T follicular helper cell (primary cell): Measurements from ENCODE around the gene TSSC4.

Experiments
- DNase-seq: peaks from one replicate; pipeline ENCODE4 v3.0.0-alpha.2; 2020; ENCODE audit warnings: low read depth

Gene TSSC4

GRCh38 chr11:2386591-2386990, 14.0 kb upstream of the TSSC4 start:
- DNase-seq: no peak

- DNase-seq: no peak
Measured at GRCh38 chr11:2387266-2387987, 13.1 kb upstream of the TSSC4 start.

DNA sequence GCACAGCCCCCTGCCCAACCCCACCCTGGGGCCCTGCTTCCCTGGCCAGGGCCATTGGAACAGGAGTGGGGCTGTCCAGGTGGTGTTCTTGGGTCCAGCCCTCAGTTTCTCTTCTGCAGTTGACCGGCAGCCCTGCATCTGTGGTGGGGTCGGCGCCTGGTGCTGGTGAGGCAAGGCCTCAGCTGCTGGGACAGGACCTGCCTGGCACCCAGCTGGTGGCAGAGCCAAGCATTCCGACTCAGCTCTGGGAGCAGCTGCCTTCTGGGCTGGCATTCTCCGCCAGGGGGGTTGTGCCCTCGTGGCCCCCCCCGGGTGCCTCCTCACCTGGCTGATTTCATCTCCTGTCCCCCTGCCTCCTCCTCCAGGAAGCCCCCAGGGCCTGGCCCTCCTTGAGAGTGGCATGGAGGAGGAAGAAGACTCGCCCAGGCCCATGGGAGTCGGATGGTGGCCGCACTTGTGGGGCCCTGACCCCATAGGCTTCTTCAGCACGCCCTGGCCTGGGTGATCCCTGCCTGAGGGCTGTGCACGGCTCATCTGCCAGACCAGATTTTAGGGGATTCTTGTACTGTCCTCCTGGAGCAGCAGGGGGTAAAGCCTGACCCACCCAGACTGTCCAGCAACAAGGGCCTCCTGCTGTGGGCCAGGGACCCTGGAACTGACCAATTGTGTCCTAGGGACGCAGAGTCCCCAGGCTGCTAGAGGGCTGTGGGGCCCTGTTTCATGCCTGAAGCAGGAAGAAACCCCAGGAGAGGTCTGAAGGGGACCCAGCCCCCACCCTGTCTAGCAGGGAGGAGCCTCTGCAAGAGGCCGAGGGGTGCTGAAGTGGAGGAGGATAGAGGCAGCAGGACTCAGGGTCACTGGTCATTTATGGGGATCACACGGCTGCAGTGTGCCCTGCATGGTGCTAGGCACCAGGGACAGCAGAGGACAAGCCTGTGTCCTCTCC, 11.8 kb upstream of the TSSC4 start:
- DNase-seq: no peak

DNA sequence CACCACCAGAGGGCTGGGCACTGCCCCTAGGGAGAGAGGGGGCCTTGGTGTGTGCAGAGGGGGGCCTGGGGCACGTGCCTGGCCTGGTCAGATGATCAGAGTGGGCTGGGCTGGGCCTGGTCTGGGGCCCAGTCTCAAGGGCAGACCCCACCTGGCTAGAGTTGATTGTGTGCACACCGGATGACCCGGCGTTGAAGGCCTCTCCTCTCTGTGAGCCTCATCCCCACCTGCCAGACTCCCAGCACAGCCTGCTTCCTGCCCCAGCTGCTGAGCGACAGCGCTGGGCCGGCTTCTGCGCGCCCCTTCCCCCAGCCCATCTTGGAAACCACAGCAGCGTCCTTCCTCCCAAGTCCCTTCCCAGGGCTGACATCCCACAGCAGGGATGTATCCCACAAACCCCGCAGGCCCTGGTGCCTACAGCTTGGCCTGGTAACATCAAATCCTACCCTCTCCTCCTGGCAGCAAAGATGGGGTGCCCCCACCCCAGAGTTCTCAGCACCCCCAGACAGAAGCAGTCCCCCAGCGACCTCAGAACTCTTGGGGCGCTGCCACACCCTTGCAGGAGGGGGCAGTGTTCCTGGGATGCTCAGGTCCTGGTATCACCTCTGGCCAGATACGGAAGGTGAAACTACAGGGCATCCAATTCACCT, 11.0 kb upstream of the TSSC4 start:
- no peak for DNase-seq

DNA sequence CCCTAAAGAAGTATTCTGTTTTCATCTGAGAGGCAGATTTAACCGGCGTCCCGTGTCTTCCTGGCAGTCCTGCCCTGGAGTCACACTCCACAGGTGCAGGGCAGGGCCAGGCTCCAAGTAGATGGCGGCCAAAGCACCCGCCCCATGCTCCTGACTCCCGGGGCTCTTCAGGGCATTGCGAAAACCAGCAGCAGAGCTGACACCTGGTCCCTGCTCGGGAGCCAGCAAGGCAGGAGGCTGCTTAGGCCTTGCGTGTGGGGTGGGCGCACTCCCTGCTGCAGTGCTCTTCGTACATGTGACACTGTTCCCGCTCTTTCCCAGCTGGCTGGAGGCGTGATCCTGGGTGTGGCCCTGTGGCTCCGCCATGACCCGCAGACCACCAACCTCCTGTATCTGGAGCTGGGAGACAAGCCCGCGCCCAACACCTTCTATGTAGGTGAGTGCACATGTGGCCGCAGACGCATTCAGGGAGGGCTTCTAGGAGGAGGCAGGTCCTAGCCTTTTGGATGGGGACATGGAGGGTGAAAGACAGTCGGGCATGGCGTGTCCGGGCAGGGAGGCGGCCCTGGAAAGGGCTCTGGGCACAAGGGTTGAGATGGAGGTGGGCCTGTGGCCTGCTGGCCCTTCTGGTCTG, 10.3 kb upstream of the TSSC4 start:
- no peak for DNase-seq

DNA sequence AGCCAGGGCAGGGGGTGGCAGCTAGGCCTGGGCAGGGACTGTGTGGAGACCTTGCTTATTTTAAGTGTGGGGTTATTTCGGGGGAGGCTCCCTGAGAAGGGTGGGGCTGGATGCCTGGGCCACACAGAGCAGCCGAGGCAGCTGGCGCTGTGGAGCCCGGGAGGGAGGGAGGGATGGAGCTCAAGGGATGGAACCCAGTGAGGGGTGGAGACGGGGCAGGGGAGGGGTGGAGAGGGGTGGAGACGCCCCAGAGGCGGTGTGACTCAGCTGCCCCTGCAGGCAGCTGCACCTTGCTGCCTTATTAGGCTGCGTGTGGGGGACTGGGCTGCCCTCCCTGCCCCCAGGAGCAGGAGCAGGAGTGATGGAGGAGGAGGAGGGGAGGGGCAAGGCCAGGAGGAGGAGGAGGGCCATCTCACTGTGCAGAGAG, 9.8 kb upstream of the TSSC4 start:
- DNase-seq: no peak

GRCh38 chr11:2391181-2391975, 9.2 kb upstream of the TSSC4 start:
- DNase-seq: no peak

DNA sequence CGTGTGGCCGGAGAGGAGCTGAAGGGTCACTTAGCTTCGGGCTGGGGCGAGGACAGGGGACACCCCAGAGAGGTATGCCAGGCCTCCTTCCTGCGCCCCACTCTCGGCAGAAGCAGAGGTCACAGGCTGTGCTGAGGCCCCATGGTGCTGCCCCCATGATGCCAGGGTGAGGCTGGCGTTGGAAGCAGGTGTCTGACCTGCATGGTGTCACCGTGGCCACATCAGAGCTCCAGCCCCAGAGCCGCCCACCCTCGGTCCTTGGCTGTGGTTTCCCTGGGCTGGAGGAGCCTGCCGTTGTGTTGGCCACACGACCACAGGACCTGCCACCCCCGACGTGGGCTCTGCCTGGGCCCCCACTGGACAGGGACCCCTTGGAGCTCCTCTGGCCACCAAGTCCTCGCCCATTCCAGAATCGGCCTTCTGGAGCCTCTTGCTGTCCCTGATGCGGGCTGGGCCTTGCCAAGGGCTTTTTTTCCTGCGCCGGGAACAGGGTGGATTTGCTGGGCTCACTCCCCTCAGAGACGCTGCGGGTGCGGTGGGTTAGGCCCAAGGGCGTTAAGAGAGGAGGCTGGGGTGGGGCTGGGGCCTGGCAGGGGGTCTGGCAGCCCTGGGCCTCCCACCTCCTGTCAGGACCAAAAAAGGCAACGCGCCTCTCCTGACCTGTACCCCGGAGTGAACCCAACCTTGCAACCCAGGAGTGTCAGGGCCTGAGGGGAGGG, 8.2 kb upstream of the TSSC4 start:
- no peak for DNase-seq

DNA sequence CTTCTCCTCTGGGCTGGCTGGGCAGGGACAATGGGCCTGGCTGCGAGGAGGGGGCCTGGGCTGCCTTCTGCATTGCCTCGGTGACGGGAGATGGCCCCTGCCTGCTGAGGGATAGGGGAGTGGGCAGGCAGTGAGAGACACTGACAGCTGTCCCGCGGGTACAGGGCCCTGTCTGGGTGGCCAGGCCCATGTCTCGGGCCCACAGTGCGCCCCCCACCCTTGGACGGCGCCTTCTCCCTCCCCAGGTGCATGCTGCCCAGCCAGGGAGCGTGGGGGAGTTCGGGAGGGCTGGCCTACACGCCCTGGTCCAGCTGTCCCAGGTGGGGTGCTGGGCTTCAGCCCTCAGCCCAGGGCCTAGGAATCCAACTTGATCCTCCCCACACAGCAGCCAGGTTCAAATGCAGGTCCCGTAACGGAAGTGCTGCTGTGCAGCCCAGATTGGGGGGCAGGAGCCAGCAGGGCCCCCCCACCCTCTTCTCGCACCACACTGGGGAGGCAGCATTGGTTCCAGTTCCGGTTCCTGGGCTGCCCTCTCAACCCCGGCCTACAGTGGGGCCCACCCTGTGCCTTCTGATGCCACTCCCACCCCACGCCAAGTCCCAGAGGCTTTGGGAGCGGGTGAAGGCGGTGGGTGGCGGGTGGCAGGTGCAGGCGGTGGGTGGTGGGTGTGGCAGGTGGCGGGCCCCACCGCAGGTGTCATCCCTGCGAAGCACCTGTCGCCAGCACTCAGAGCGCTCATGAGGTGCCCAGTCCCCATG, 7.3 kb upstream of the TSSC4 start:
- DNase-seq: no peak

- DNase-seq: no peak
Measured at GRCh38 chr11:2393941-2394817, 6.4 kb upstream of the TSSC4 start.

- no peak for DNase-seq
Measured at GRCh38 chr11:2394818-2395105, 5.8 kb upstream of the TSSC4 start.

DNA sequence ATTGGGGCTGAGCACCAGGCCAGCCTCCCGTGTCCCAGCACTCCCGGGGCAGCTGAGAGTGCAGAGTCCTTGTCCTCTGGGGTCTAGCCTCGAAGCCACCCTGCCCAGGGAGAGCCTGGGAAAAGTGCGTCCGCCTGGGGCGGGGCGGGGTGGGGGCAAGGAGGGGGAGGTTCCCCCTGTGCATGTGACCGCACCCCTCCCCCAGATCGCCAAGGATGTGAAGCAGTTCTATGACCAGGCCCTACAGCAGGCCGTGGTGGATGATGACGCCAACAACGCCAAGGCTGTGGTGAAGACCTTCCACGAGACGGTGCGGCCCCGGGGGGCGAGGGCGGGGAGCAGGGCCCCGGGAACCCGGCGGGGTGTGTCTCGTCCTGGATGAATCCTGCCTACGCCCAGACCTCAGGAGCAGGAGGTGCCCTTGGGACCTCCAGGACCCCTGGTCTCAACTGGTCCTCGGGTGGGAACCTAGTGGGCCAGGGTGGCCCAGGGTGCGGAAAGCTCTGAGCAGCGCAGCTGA, 5.3 kb upstream of the TSSC4 start:
- DNase-seq: no peak

DNA sequence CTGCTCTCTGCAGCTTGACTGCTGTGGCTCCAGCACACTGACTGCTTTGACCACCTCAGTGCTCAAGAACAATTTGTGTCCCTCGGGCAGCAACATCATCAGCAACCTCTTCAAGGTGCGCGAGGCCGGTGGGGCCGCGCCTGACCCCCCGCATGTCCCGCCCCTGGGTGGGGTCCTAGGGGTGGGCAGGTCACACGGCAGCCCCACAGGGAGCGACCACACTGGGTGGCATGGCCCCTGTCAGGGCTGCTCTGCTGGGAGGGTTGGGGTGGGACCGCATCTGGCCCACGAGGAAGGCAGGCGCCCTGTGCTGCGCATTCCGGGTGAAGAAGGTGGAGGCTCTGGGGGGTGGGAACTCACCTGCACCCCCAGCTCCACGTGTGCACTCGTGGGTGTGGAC, 4.7 kb upstream of the TSSC4 start:
- DNase-seq: no peak

DNA sequence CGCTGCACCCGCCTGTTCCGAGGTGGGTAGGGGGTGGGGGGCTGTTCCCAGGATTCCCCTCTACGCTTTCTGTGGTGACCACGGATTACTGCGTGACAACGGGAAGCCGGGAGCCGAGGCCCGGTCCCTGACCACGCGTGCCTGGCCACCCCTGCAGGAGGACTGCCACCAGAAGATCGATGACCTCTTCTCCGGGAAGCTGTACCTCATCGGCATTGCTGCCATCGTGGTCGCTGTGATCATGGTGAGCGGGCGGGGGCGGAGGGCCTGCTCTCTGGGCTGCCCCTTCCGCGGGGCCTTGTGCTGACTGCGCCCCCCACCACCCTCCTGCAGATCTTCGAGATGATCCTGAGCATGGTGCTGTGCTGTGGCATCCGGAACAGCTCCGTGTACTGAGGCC, 4.1 kb upstream of the TSSC4 start:
- no peak for DNase-seq

- no peak for DNase-seq
Measured at GRCh38 chr11:2397005-2397404, 3.5 kb upstream of the TSSC4 start.

DNA sequence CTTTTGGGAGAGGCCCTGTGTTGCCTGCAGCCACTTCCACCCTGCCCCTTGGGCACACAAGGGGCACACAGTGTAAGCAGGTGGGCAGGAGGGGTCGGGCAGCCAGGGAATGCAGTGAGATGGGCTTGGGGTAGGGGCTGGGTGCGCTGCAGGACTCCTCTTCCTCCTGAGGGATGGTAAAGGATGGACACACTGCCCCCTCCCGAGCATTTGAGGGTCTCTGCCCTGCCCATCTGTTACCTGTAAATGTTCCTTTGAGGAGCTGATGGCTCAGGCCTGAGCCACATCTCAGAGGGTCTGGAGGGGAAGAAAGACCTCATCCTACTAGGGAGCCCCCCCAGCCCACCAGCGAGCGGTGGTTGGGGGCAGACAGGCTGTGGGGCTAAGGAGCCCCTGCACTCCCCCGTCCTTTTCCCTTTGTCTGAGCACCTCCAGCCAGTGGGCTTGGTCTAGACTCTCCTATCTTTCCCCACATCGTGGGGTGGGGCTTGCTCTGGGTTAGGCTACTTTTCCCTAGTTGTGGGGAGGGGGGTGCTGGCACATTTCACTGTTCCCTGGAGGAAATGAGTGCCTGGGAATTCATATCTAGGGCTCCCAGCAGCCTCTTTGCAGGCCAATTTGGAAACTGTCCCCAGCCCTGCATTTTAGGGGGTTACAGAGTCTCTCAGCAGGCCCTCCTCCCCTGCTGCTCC, 1.7 kb upstream of the TSSC4 start:
- DNase-seq: no peak

DNA sequence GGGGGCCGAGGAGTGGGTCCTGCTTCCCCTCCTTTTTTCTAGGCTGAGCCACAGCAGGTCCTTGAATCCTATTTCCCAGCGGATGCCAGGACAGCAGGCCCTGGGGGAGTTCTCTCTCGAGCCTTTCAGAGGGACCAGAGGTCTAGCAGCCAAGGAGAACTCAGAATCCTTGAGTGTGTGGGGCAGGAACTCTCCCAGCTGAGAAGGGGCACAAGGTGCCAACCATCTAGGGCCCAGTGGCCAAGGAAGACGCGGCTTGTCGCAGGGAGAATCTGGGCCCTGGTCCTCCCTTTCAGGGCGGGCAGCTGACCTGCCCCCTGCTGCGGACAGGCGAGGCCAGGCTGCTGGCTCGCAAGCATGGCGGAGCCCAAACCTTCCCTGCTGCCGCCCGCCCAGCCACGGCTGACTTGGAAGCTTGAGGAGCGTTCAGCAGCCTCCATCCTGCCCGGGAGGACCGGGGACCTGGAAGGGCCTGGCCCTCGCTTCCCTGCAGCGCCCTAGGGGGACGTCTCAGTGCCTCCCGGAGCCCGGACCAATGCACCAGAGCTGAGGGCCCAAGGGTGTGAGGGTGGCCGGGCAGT, 972 bp upstream of the TSSC4 start:
- DNase-seq: no peak
